ENCODE measurements around the gene HHLA2. TPM values are rescaled to one million over a fixed set of nuclear protein-coding genes. Genes with fewer than 3 reads are reported as not detected.

HHLA2 gene
- total RNA-seq, 1 donor from 2014 or later: 2.3 TPM

DNA sequence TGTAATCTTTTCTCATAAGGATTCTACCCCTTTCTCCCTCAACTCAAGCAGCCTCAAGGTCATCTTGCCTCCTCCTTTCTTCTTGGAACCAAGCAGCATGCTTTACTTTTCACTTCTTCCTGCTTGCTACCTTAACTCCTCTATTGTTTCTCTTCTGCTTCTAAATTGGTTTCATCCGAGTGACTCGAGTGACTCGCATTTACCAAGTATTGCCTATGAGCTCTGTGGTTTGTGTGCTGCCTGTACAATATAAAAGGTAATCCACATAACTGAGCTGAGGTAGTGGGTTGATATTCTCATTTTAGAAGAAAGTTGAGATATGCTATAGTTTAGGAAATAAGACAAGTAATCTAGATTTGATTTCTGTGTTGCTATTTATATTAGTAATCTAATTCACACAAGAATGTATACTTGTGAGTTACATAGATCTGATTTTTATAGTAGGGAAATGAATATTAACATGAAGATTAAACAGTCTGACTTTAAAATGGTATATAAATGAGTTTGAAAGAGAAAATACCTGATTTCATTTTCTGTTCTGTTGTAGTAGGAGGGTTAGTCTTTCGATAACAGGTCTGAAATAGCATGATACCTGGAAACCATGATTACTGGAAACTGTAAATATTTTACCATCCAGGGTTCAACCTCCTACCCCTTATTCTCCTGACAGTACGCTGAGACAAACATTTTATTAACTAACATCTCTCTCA is 5.5 kb downstream of the HHLA2 start:
- Mint-ChIP-seq H3K4me1 (ENCODE audit: unreplicated experiment) (peaks cover 8% of the 10 kb centered on the region), H3K27me3 (peaks cover 3% of the 10 kb centered on the region), H3K27ac (no peak overlapping the region), H3K36me3 (no peaks in the 10 kb centered on the region), H3K4me3 (no peak overlapping the region), H3K9me3 (peaks cover 10% of the 10 kb centered on the region)
- TF ChIP-seq, protein P1, sequence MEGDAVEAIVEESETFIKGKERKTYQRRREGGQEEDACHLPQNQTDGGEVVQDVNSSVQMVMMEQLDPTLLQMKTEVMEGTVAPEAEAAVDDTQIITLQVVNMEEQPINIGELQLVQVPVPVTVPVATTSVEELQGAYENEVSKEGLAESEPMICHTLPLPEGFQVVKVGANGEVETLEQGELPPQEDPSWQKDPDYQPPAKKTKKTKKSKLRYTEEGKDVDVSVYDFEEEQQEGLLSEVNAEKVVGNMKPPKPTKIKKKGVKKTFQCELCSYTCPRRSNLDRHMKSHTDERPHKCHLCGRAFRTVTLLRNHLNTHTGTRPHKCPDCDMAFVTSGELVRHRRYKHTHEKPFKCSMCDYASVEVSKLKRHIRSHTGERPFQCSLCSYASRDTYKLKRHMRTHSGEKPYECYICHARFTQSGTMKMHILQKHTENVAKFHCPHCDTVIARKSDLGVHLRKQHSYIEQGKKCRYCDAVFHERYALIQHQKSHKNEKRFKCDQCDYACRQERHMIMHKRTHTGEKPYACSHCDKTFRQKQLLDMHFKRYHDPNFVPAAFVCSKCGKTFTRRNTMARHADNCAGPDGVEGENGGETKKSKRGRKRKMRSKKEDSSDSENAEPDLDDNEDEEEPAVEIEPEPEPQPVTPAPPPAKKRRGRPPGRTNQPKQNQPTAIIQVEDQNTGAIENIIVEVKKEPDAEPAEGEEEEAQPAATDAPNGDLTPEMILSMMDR (conservative IDR thresholded peaks at IDR 0.05): no peak
- no peak for DNase-seq (ENCODE audit: extremely low spot score, unreplicated experiment)

GRCh38 chr3:108302570-108302969 is 6.2 kb downstream of the HHLA2 start:
- TF ChIP-seq, protein P1 (conservative IDR thresholded peaks at IDR 0.05): no peak
- Mint-ChIP-seq H3K9me3 (peaks cover 10% of the 10 kb centered on the region), H3K4me1 (ENCODE audit: unreplicated experiment) (peaks cover 8% of the 10 kb centered on the region), H3K27ac (no peak overlapping the region), H3K4me3 (no peak overlapping the region), H3K27me3 (peaks cover 3% of the 10 kb centered on the region), H3K36me3 (no peaks in the 10 kb centered on the region)
- DNase-seq (ENCODE audit: extremely low spot score, unreplicated experiment): no peak

GRCh38 chr3:108305484-108306172 is 9.3 kb downstream of the HHLA2 start:
- no peaks in the 10 kb centered on the region for H3K36me3 Mint-ChIP-seq
- H3K4me1 Mint-ChIP-seq (ENCODE audit: unreplicated experiment): no peaks in the 10 kb centered on the region
- TF ChIP-seq, protein P1 (conservative IDR thresholded peaks at IDR 0.05): no peak
- no peak for DNase-seq (ENCODE audit: extremely low spot score, unreplicated experiment)
- no peak overlapping the region for H3K27ac Mint-ChIP-seq
- H3K27me3 Mint-ChIP-seq: peaks cover 3% of the 10 kb centered on the region
- H3K9me3 Mint-ChIP-seq: peaks cover 18% of the 10 kb centered on the region
- no peak overlapping the region for H3K4me3 Mint-ChIP-seq

GRCh38 chr3:108311797-108312196 is 15.4 kb downstream of the HHLA2 start:
- Mint-ChIP-seq H3K27me3 (peaks cover 4% of the 10 kb centered on the region), H3K4me3 (no peak overlapping the region), H3K4me1 (ENCODE audit: unreplicated experiment) (peaks cover 11% of the 10 kb centered on the region)

DNA sequence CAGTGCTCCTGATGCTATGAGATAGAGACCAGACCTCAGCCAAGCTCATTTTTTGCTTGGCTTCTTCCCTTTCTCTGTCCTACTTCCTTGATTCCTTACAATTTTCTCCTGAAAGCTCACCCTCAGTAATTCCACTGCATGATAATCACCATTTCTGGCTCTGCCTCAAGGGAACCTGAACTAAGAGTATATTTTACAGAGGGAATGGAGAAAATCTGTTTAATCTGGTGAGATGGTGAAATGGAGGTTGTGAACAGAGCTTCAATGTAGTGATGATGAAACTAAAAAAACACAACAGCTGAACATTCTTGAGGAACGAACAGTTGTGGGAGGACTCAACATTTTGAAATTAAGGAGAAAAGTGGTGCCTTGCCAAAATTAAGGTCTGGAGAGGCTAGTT is 16.3 kb downstream of the HHLA2 start:
- Mint-ChIP-seq H3K9me3 (peaks cover 22% of the 10 kb centered on the region), H3K27ac (no peak overlapping the region), H3K4me1 (ENCODE audit: unreplicated experiment) (peaks cover 14% of the 10 kb centered on the region), H3K27me3 (peaks cover 4% of the 10 kb centered on the region), H3K36me3 (no peaks in the 10 kb centered on the region), H3K4me3 (no peak overlapping the region)
- TF ChIP-seq, protein P1 (conservative IDR thresholded peaks at IDR 0.05): no peak
- no peak for DNase-seq (ENCODE audit: extremely low spot score, unreplicated experiment)

More at GRCh38 chr3:108311797-108312196, 15.4 kb downstream of the HHLA2 start:
- Mint-ChIP-seq H3K9me3 (peaks cover 22% of the 10 kb centered on the region), H3K36me3 (no peaks in the 10 kb centered on the region), H3K27ac (no peak overlapping the region)
- no peak for DNase-seq (ENCODE audit: extremely low spot score, unreplicated experiment)
- TF ChIP-seq, protein P1 (conservative IDR thresholded peaks at IDR 0.05): no peak

Data from type B pancreatic cell (in vitro differentiated cells).